GM12878 (cell line): ENCODE data around the gene ZC3H10. TPM values are rescaled to one million over a fixed set of nuclear protein-coding genes. Genes with fewer than 3 reads are reported as not detected.

ENCODE experiments used
- ATAC-seq: fragments of 200-7000 bp; cut with Tn5 transposase; 3 replicates; pipeline ENCODE4 v1.9.1; 2020; ENCODE audit warnings: mild to moderate bottlenecking, moderate library complexity
- BruUV-seq: library from RNA; stranded (reverse); fragments of 400-500 nt; replicated peaks from 2 replicates; lab custom pipeline; 2021; lab: Mats Ljungman, UMichigan
- CTCF ChIA-PET: fragments of 300-600 bp; sonication (Branson Sonifier 250); formaldehyde crosslinking; extraction: SDS; loops from one replicate; lab custom pipeline; 2021; ENCODE audit warnings: inconsistent platforms; lab: Yijun Ruan, JAX
- POLR2A ChIA-PET: fragments of 350-600 bp; formaldehyde crosslinking; extraction: SDS; loops from one replicate; lab custom pipeline; 2021; ENCODE audit warnings: inconsistent platforms; lab: Charles Lee
- RAD21 ChIA-PET: fragments of 300-600 bp; sonication (Branson Sonifier 250); formaldehyde crosslinking; loops from one replicate; lab custom pipeline; 2023; ENCODE audit warnings: antibody characterized with exemption; ENCODE audit not compliant: unreplicated experiment; lab: Charles Lee
- SMC1A ChIA-PET: fragments of 300-600 bp; sonication (Branson Sonifier 250); formaldehyde crosslinking; loops from one replicate; lab custom pipeline; 2023; ENCODE audit not compliant: unreplicated experiment, uncharacterized antibody; lab: Charles Lee
- DNase-seq: peaks from one replicate; pipeline ENCODE4 v3.0.0-alpha.2; 2011; ENCODE audit warnings: low read depth, low spot score
- FAIRE-seq: peaks from 3 replicates; lab custom pipeline; 2011; peaks lifted over from hg19 to GRCh38; lab: Jason Lieb, UNC
- H2AFZ ChIP-seq: 2 replicates; pipeline ENCODE4 v1.6.0; 2011; ENCODE audit warnings: low read depth, low read length, control low read depth; ENCODE audit not compliant: control insufficient read depth
- H3K27ac ChIP-seq: 2 replicates; pipeline ENCODE4 v1.5.1; 2011; ENCODE audit warnings: control low read depth; ENCODE audit not compliant: control insufficient read depth, insufficient read depth
- H3K27me3 ChIP-seq, 2 experiments: replicated peaks in 1 of 2; 2 replicates each; pipeline versions ENCODE4 v1.6.0 to v1.6.1; 2011; ENCODE audit warnings: low read length in 1 of 2; ENCODE audit not compliant: control insufficient read depth in 2 of 2, insufficient read depth in 2 of 2
- H3K36me3 ChIP-seq, 2 experiments: 2 replicates each; pipeline ENCODE4 v1.5.1; 2011; ENCODE audit warnings: low read length in 1 of 2; ENCODE audit not compliant: control insufficient read depth in 2 of 2, insufficient read depth in 2 of 2
- H3K4me1 ChIP-seq: 2 replicates; pipeline ENCODE4 v1.6.1; 2011; ENCODE audit warnings: mild to moderate bottlenecking, low read length, moderate library complexity, mixed read lengths; ENCODE audit not compliant: control insufficient read depth, insufficient read depth
- H3K4me2 ChIP-seq: 2 replicates; pipeline ENCODE4 v1.6.0; 2011; ENCODE audit warnings: control low read depth; ENCODE audit not compliant: control insufficient read depth, insufficient read depth
- H3K4me3 ChIP-seq: fragments of 200-600 bp; sonication (generic); 2 replicates; pipeline ENCODE4 v1.5.1; 2016
- H3K79me2 ChIP-seq: 2 replicates; pipeline ENCODE4 v1.6.0; 2011; ENCODE audit warnings: low read length; ENCODE audit not compliant: control insufficient read depth, insufficient read depth
- H3K9ac ChIP-seq: 2 replicates; pipeline ENCODE4 v1.8.0; 2011; ENCODE audit warnings: low read length, control low read depth, mixed read lengths; ENCODE audit not compliant: control insufficient read depth, insufficient read depth
- H3K9me3 ChIP-seq: replicated peaks from 3 replicates; pipeline ENCODE4 v1.5.1; 2011; ENCODE audit warnings: mild to moderate bottlenecking, low read length; ENCODE audit not compliant: control insufficient read depth, insufficient read depth
- H4K20me1 ChIP-seq: 2 replicates; pipeline ENCODE4 v1.6.0; 2011; ENCODE audit not compliant: control insufficient read depth, insufficient read depth
- JUND ChIP-seq: IDR thresholded peaks from 2 replicates; pipeline ENCODE4 v1.6.1; 2012; ENCODE audit warnings: low read depth, mild to moderate bottlenecking, low read length, improper control_type of control experiment, moderate library complexity
- POLR2A ChIP-seq: IDR thresholded peaks from 2 replicates; pipeline ENCODE4 v1.6.1; 2011; ENCODE audit warnings: low read depth, mild to moderate bottlenecking, low read length
- POLR2AphosphoS5 ChIP-seq: IDR thresholded peaks from 2 replicates; pipeline ENCODE4 v1.6.1; 2011; ENCODE audit warnings: mild to moderate bottlenecking, low read length, inconsistent platforms
- SREBF1 ChIP-seq: IDR thresholded peaks from 2 replicates; pipeline ENCODE4 v1.6.1; 2012; ENCODE audit warnings: mild to moderate bottlenecking, low read length
- WGBS: methylation state at CpG from one replicate; pipeline ENCODE4 v1.1.6; 2016; ENCODE audit warnings: low lambda C conversion rate; ENCODE audit not compliant: insufficient replicate concordance, insufficient coverage; ENCODE audit errors: missing lambda C conversion rate; 5-methylcytosine and 5-hydroxymethylcytosine counted together
- in situ Hi-C: fragments of 300-500 bp; cut with MboI; formaldehyde crosslinking; loops from 9 replicates; pipeline ENCODE4 v1.14.3; 2018; ENCODE audit warnings: mixed read lengths
- intact Hi-C: fragments of 100-400 bp; cut with micrococcal nuclease; formaldehyde crosslinking; loops from one replicate; pipeline ENCODE4 v1.14.2; 2022; ENCODE audit not compliant: unreplicated experiment
- polyA plus RNA-seq, 11 experiments: library from polyadenylated mRNA; depleted of rRNA in 4 of 11; unstranded in 6 of 11; stranded (reverse) in 5 of 11; fragments of >200 nt; fragmentation: Nextera tagmentation in 4 of 11; fragmentation: Illumina TruSeq in 1 of 11; extraction: Ambion mirVana in 4 of 11; extraction: Trizol in 1 of 11; gene quantifications; 1 replicate in 1 of 11; 2 replicates in 10 of 11; pipeline versions ENCODE4 v1.2.1 to v1.2.3, GENCODE V29; 2011 to 2016; ENCODE audit warnings: inconsistent platforms in 2 of 11, missing spikeins in 2 of 11, low read depth in 1 of 11
- total RNA-seq, 4 experiments: library from RNA; depleted of rRNA in 3 of 4; stranded (reverse); fragments of >200 nt in 3 of 4; fragmentation: Illumina TruSeq in 1 of 4; extraction: Trizol in 1 of 4; gene quantifications; 2 replicates each; pipeline versions ENCODE4 v1.2.1 to v1.2.3, GENCODE V29; 2013 to 2021

ZC3H10 gene
- total and polyA plus RNA-seq, 10 of the 15 experiments (the other 5 are each of a cell fraction or from before 2014, with no cell fraction given): 0.56 to 6.4 (median 3.7) TPM

- DNase-seq: no peak
- WGBS: 94% methylated on average over 17 of the region's 17 CpGs
- ATAC-seq: no peak
- H3K36me3 ChIP-seq: peaks cover 25 to 40% of the 10 kb centered on the region in 2 experiments
- H3K79me2 ChIP-seq: peaks cover 21% of the 10 kb centered on the region
- no peak overlapping the region for H3K4me3 ChIP-seq
- no peak overlapping the region for H3K9ac ChIP-seq
- H4K20me1 ChIP-seq: no peaks in the 10 kb centered on the region
- intact Hi-C loops: no loop called here
- peaks cover 14% of the 10 kb centered on the region for H3K4me1 ChIP-seq
- ChIA-PET CTCF (no interaction called here), RAD21 (no interaction called here), SMC1A (no interaction called here), POLR2A (no interaction called here)
- no peaks in the 10 kb centered on the region for H3K9me3 ChIP-seq
- H3K4me2 ChIP-seq: no peak overlapping the region
- H2AFZ ChIP-seq: no peak overlapping the region
- no peak for TF ChIP-seq SREBF1
- 0 out of 2 replicates have a peak, but pooled peaks have one; percentile 13 for TF ChIP-seq POLR2AphosphoS5
- peak; percentile 74 for TF ChIP-seq POLR2A
- H3K27me3 ChIP-seq: no peaks in the 10 kb centered on the region
- in situ Hi-C loops: no loop called here
- no peak overlapping the region for H3K27ac ChIP-seq
- FAIRE-seq: no peak
- no TSS peak for BruUV-seq
Observed at GRCh38 chr12:56164345-56164729, 46.3 kb downstream of the ZC3H10 start.

GRCh38 chr12:56165369-56165768 lies 47.3 kb downstream of the ZC3H10 start:
- no peak for ATAC-seq
- in situ Hi-C loops: no loop called here
- H3K4me2 ChIP-seq: no peak overlapping the region
- TF ChIP-seq POLR2AphosphoS5 (peak; percentile 45; the same call in 1 of the 2 replicates), POLR2A (peak; percentile 51; the same call in 1 of the 2 replicates), JUND (no peak)
- TF ChIP-seq, all 136 proteins: peak for 2
- ChIA-PET SMC1A (interaction anchor here (1.1 kb wide), 1 partner anchor 23 kb away, joined by 3 read pairs; no protein-coding TSS in a partner anchor), POLR2A (interaction anchor here (0.6 to 2.4 kb wide), 4 partner anchors 11 to 517 kb away, joined by 3 to 6 read pairs (median 4); no protein-coding TSS in a partner anchor), RAD21 (no interaction called here), CTCF (interaction anchor here (1.1 kb wide), 1 partner anchor 9 kb away, joined by 3 read pairs; no protein-coding TSS in a partner anchor)
- no peak overlapping the region for H3K9ac ChIP-seq
- no peaks in the 10 kb centered on the region for H3K9me3 ChIP-seq
- no TSS peak for BruUV-seq
- H3K4me3 ChIP-seq: no peak overlapping the region
- H2AFZ ChIP-seq: no peak overlapping the region
- intact Hi-C loops: no loop called here
- DNase-seq (no peak), FAIRE-seq (no peak)
- H3K79me2 ChIP-seq: peaks cover 10% of the 10 kb centered on the region
- H4K20me1 ChIP-seq: no peaks in the 10 kb centered on the region
- H3K36me3 ChIP-seq: peaks cover 24 to 32% of the 10 kb centered on the region in 2 experiments
- H3K27ac ChIP-seq: no peak overlapping the region
- no peaks in the 10 kb centered on the region for H3K27me3 ChIP-seq
- WGBS: 100% methylated on average over 4 of the region's 4 CpGs
- H3K4me1 ChIP-seq: peaks cover 7% of the 10 kb centered on the region
